Lung microvascular endothelial cell (primary cell): ENCODE results near the gene EFHD1. TPM values are rescaled to one million over a fixed set of nuclear protein-coding genes. Genes with fewer than 3 reads are reported as not detected.
"Not testable (repeated sequence)": the region's sequence is repeated elsewhere in the genome, so short reads cannot be mapped to it uniquely, and the experiment has no call there.

ENCODE experiments used
- DNase-seq, 2 donors: peaks; one replicate each; pipeline versions ENCODE4 v3.0.0 to v3.0.0-alpha.2; 2010; ENCODE audit warnings: low read depth in 2 of 2
- total RNA-seq: library from RNA; depleted of rRNA; stranded (reverse); fragments of >200 nt; gene quantifications from 2 replicates; pipeline ENCODE4 v1.2.1, GENCODE V29; 2014

Gene EFHD1
- total RNA-seq, 1 donor from 2014 or later = 0.20 TPM

DNA sequence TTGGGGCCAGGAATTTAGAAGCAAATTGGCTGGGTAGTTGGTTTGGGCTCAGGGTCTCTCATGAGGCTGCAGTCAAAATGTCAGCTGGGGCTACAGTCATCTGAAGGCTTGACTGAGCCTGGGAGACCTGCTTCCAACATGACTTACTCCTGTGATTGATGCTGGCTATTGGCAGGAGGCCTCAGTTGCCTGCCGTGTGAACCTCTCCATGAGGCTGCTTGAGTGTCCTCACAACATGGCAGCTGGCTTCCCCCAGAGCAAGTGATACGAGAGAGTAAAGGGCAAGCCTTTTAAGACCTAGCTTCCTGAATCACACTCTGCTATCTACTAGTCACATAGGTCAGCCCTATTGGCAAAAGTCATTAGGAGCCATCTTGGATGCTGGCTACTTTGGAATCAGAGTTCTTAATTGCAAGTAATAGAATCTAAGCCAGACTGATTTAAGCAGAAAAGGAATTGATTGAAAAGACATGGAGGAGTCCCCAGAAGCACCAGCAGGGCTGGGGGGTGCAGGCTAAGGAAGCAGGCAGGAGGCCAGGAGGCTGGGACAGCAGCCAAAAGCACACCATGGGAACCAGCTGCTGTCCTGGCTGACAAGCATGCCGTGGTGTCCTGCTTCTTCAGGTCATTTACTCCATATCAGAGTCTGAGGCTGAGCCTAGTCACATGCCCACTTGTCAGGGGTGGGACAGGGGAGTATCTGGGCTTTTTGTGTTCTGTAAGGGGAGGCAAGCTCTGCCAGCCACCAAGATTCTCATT lies 55.9 kb downstream of the EFHD1 start:
- peak; percentile 28 to 67 for DNase-seq

DNA sequence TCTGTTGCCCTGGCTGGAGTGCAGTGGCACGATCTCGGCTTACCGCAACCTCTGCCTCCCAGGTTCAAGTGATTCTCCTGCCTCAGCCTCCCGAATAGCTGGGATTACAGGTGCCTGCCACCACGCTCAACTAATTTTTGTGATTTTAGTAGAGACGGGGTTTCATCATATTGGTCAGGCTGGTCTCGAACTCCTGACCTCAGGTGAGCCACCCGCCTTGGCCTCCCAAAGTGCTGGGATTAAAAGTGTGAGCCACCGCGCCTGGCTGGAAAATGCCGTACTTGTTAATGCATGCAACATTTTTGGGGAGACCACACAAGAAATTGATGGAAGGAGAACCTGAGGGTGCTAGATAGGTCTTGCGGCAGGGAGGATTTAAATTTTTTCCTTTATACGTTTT lies 57.7 kb downstream of the EFHD1 start:
- DNase-seq = not testable (repeated sequence)

- no peak for DNase-seq
These were observed 59.9 kb downstream of the EFHD1 start for GRCh38 chr2:232693344-232693743.

DNA sequence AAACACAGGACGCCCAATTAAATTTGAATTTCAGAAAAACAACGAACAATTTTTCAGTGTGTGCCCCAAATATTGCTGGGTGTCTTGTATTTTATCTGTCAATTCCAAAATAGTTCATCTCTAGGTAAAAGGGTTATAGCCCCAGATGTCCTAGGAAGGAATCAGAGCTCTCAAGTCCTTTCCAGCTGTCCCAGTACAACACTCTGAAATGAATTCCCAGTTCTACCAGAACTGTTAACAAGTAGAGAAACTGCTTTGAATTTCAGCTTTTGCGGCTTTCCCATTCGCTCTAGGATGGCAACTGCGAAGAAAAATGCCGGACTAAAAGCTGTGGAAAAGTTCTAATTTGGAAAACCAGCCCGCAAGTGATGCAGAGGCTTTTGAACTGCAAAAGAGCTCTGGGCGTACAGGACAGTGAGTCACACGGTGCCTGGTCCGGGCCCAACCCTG lies 63.2 kb downstream of the EFHD1 start:
- no peak for DNase-seq

DNA sequence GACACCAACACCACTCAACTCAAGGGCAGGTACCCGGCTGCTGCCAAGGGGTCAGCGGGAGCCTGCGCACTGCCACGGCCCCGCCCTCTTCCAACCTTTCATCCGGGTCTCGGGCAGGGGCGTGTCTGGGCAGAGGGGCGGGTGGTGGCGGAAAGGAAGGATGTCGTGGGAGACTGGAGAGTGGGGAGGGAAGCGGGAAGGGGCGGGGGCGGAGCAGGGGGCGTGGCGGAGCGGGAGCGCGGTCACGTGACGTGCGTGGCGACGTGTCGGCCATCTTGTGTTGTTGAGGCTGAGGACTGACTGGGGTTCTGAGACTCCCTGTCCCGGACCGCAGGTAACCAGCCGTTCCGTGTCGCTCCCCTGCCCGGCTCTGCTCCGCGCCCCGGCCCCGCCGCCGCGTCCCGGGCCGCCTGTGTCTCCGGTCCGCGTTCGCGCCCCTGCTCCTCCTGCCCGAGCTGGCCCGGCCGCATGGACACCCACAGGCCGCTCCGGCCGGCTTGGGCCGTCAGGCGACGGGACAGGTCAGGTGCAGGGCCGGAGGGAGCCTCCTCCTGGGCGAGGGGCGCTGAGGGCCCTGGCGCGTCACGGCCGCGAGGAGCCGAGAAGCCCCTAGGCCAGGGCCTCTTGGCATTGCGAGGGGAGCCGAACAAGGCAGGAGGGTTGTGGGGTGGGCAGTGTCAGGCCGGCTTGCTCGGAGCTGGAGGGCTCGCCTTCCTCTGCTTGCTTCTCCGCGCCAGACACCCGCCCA lies 63.8 kb downstream of the EFHD1 start, which contains the start of gene GIGYF2:
Gene GIGYF2, plus strand, starts transcription at position 273 of the 748 bp plus-strand sequence. CDS start 37,867 bp downstream, outside the sequence.
- DNase-seq = peak; percentile 95 to 97

DNA sequence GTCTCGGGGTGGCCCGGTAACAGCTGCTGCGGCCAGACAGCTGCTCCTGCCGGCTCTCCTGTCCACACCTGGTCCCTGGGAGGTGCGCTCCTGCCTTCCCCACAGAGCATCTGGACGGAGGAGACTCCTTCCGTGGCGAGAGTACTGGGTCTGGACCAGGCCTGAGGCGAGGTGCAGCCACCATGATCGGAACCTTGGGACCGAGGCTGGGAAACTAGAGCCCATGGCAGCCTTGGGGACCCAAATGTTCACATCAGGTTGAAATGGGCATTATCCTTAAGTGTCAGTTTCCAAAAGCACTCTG lies 64.4 kb downstream of the EFHD1 start:
- DNase-seq = no peak

GRCh38 chr2:232698556-232699091 lies 65.2 kb downstream of the EFHD1 start:
- DNase-seq = peak in 1 of 2 donors; percentile 37

- DNase-seq = no peak
These were observed 65.7 kb downstream of the EFHD1 start for GRCh38 chr2:232699110-232699509.

- DNase-seq = no peak
These were observed 66.8 kb downstream of the EFHD1 start for GRCh38 chr2:232700154-232700553.

GRCh38 chr2:232707076-232707475 lies 73.7 kb downstream of the EFHD1 start:
- DNase-seq = no peak

- no peak for DNase-seq
These were observed 80.1 kb downstream of the EFHD1 start for GRCh38 chr2:232713505-232713904.

DNA sequence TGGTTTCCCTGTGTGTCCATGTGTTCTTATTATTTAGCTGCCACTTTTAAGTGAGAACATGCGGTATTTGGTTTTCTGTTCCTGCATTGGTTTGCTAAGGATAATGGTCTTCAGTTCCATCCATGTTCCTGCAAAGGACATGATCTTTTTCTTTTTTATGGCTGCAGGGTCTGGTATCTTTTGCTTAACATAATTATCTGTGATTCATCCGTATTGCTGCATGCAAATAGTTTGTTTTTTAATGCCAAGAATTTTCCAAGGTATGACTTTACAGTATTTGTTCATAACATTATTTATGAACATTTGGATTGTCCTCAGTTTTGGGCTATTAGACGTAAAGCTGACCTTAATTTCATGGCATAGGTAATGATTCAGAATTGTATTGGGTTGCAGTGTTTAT lies 81.6 kb downstream of the EFHD1 start:
- no peak for DNase-seq

DNA sequence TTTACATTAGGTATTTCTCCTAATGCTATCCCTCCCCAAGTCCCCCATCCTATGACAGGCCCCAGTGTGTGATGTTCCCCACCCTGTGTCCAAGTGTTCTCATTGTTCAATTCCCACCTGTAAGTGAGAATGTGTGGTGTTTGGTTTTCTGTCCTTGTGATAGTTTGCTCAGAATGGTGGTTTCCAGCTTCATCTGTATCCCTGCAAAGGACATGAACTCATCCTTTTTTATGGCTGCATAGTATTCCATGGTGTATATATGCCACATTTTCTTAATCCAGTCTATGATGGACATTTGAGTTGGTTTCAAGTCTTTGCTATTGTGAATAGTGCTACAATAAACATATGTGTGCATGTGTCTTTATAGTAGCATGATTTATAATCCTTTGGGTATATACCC lies 86.7 kb downstream of the EFHD1 start:
- DNase-seq = not testable (repeated sequence)

DNA sequence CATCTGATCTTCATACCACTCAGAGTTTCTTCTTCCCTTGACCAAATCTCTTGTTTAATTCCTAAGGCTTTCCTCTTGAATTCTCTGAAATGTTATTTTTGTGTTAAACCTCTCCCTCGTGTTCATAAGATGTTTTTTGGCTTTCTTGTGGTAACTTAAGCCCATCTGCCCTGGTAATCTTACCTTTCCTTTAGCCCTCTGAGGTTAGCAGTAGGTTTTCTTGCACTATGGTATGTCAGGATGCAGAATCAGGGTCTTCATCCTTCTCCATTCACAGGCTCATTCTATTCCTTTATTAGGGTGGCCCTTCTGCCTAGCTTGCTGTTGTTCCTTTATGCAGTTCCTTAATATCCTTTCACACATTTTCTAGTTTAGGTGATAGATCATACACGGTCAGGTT lies 87.9 kb downstream of the EFHD1 start:
- DNase-seq = no peak

DNA sequence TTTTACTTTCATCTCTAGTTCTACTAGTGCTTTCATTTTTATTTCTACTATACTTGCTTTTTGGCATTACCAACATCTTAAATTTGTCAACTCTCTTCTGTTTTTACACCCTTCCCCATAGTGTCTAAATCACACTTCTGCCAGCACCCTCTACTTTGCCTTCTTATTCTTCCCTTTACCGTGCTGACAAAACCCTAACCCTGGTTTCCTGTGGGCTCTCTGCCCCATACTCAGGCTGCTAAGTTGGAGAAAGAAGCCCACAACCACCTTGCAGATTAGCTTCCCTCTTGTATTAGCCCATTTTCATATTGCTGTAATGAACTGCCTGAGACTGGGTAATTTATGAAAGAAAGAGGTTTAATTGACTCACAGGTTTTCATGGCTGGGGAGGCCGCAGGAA lies 88.5 kb downstream of the EFHD1 start:
- DNase-seq = no peak

DNA sequence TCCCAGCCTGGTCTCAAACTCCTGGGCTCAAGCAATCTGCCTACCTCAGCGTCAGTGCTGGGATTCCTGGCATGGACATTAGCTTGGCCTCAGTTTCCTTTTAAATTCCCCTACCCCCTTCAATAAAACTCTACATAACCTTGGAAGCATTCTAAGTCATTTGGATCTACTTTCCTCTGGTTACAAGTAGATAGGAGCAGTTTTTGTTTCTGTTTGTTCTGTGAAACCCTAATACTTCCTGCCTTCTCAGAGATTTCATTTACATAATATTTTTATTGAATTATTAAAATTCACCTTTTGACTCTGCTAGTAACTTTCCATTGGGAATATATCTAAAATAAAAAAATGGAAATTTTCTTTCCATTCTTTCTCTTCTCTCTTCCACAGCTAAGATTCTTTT lies 89.6 kb downstream of the EFHD1 start:
- no peak for DNase-seq

DNA sequence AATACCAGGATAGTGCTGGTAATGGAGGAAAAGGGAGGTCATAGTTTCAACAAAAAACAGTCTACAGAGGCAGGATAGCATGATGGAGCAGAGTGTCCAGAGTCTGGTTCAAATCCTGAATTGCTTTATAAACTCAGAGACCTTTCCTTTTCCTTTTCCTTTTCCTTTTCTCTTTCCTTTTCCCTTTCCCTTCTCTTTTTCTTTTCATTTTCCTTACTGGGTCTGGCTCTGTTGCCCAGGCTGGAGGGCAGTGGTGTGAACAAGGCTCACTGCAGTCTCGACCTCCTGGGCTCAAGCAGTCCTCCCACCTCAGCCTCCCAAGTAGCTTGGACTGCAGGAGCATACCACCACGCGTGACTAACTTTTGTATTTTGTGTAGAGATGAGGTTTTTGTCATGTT lies 95.4 kb downstream of the EFHD1 start:
- DNase-seq = no peak

DNA sequence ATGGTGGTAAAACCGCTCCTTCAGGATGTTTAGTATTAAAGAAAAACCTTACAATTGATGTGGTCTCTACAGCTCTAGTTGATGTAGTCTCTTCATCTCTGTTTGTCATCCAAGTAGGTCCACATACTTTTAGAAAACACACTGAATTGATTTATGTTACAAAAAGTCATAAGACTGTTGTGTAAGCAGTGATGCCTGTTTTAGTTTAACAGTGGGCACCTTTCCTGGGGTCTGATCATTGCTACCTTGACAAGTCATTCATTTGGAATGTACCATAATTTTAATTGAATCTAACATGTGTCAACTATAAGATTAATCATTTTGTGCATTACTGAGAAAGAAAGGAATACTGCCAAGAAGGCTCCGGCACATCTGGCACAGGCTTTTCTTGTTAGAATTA lies 98.1 kb downstream of the EFHD1 start:
- no peak for DNase-seq
